GM18519 (cell line): ENCODE measurements around the gene PRAMEF2.
"Not testable (repeated sequence)": the region's sequence is repeated elsewhere in the genome, so short reads cannot be mapped to it uniquely, and the experiment has no call there.

Experiments used
- ATAC-seq: cut with Tn5 transposase; IDR thresholded peaks from one replicate; pipeline ENCODE4 v1.9.1; 2021; ENCODE audit warnings: mild to moderate bottlenecking, moderate library complexity; ENCODE audit not compliant: unreplicated experiment, low FRiP score

PRAMEF2 gene

GRCh38 chr1:12856786-12857185 lies at the start of gene PRAMEF2:
Gene PRAMEF2 (plus strand): TSS chr1:12857086. CDS start chr1:12859010, 1,924 bp downstream.
- ATAC-seq = not testable (repeated sequence)

GRCh38 chr1:12809933-12810332 lies 47.0 kb upstream of the PRAMEF2 start:
- no peak for ATAC-seq

GRCh38 chr1:12810691-12811408 lies 46.0 kb upstream of the PRAMEF2 start:
- no peak for ATAC-seq

- no peak for ATAC-seq
These were observed 45.5 kb upstream of the PRAMEF2 start for GRCh38 chr1:12811409-12811784.

GRCh38 chr1:12819061-12819460 lies 37.8 kb upstream of the PRAMEF2 start:
- ATAC-seq = not testable (repeated sequence)

GRCh38 chr1:12831310-12831709 lies 25.6 kb upstream of the PRAMEF2 start, which contains the start of gene PRAMEF11:
Gene PRAMEF11 (minus strand): TSS chr1:12831410. CDS start chr1:12828789, 2,621 bp downstream.
- ATAC-seq = not testable (repeated sequence)

GRCh38 chr1:12833251-12833650 lies 23.6 kb upstream of the PRAMEF2 start:
- ATAC-seq = not testable (repeated sequence)

- ATAC-seq = not testable (repeated sequence)
These were observed 8.3 kb upstream of the PRAMEF2 start, which contains the start of gene HNRNPCL1 for GRCh38 chr1:12848620-12849019. Gene HNRNPCL1 (minus strand): TSS chr1:12848720. CDS start chr1:12848289, 431 bp downstream.

GRCh38 chr1:12851779-12852178 lies 5.1 kb upstream of the PRAMEF2 start:
- ATAC-seq = no peak

GRCh38 chr1:12863131-12863880 lies 6.4 kb downstream of the PRAMEF2 start:
- ATAC-seq = not testable (repeated sequence)

- ATAC-seq = not testable (repeated sequence)
These were observed 21.6 kb downstream of the PRAMEF2 start for GRCh38 chr1:12878453-12878852.

- ATAC-seq = not testable (repeated sequence)
These were observed 29.2 kb downstream of the PRAMEF2 start, which contains the start of gene PRAMEF4 for GRCh38 chr1:12886101-12886500. Gene PRAMEF4 (minus strand): TSS chr1:12886201. CDS start chr1:12883394, 2,807 bp downstream.

GRCh38 chr1:12898170-12898569 lies 41.3 kb downstream of the PRAMEF2 start, which contains the start of gene PRAMEF10:
Gene PRAMEF10 (minus strand): TSS chr1:12898270. CDS start chr1:12895847, 2,423 bp downstream.
- not testable (repeated sequence) for ATAC-seq

GRCh38 chr1:12899186-12899585 lies 42.3 kb downstream of the PRAMEF2 start:
- not testable (repeated sequence) for ATAC-seq

GRCh38 chr1:12903793-12904572 lies 47.1 kb downstream of the PRAMEF2 start:
- not testable (repeated sequence) for ATAC-seq
